Measurements from ENCODE around the gene NCOA7. TPM values are rescaled to one million over a fixed set of nuclear protein-coding genes. Genes with fewer than 3 reads are reported as not detected.

Gene NCOA7
- total RNA-seq, 6 donors from 2014 or later, result 33.5 to 75.6 (median 48.9) TPM

- Histone ChIP-seq H3K4me1 (peaks cover 23 to 57% (median 33%) of the 10 kb centered on the region in 4 donors), H3K36me3 (no peaks in the 10 kb centered on the region), H3K27ac (peak overlapping the region in 1 of 4 donors; percentile 52), H3K4me3 (no peak overlapping the region), H3K27me3 (no peaks in the 10 kb centered on the region), H3K9me3 (no peaks in the 10 kb centered on the region)
- 70 to 73% methylated on average over 5 of the region's 5 CpGs for WGBS, 2 donors
- TF ChIP-seq EP300 (IDR thresholded peaks at IDR 0.05) (no peak), CTCF (IDR thresholded peaks at IDR 0.05) (no peak), POLR2AphosphoS5 (IDR thresholded peaks at IDR 0.05) (no peak), POLR2A (IDR thresholded peaks at IDR 0.05) (no peak)
- ATAC-seq (ENCODE audit: low FRiP score in 2 of 2) (no peak), DNase-seq (no peak)
Measured at GRCh38 chr6:125811259-125811658, 20.5 kb downstream of the NCOA7 start.

- no peaks in the 10 kb centered on the region for H3K36me3 ChIP-seq
- no peak overlapping the region for H3K4me3 ChIP-seq
- no peak for DNase-seq
- peak overlapping the region in 2 of 4 donors; percentile 8 to 26 for H3K27ac ChIP-seq
- H3K27me3 ChIP-seq, result no peaks in the 10 kb centered on the region
- H3K9me3 ChIP-seq, result no peaks in the 10 kb centered on the region
- ATAC-seq (ENCODE audit: low FRiP score in 2 of 2), result peak in 1 of 2 donors; percentile 88
- TF ChIP-seq POLR2AphosphoS5 (IDR thresholded peaks at IDR 0.05), result no peak
- no peak for TF ChIP-seq EP300 (IDR thresholded peaks at IDR 0.05)
- no peak for TF ChIP-seq CTCF (IDR thresholded peaks at IDR 0.05)
- TF ChIP-seq POLR2A (IDR thresholded peaks at IDR 0.05), result no peak
- 76 to 83% methylated on average over 10 of the region's 10 CpGs for WGBS, 2 donors
- peaks cover 23 to 53% (median 35%) of the 10 kb centered on the region in 4 donors for H3K4me1 ChIP-seq
Measured at GRCh38 chr6:125812394-125813292, 21.9 kb downstream of the NCOA7 start.

GRCh38 chr6:125814481-125814880 is 23.7 kb downstream of the NCOA7 start:
- TF ChIP-seq POLR2AphosphoS5 (IDR thresholded peaks at IDR 0.05) (no peak), CTCF (IDR thresholded peaks at IDR 0.05) (no peak), EP300 (IDR thresholded peaks at IDR 0.05) (no peak), POLR2A (IDR thresholded peaks at IDR 0.05) (no peak)
- no peaks in the 10 kb centered on the region for H3K27me3 ChIP-seq
- peak overlapping the region in 2 of 4 donors; percentile 21 to 27 for H3K27ac ChIP-seq
- no peaks in the 10 kb centered on the region for H3K9me3 ChIP-seq
- peaks cover 36 to 64% (median 46%) of the 10 kb centered on the region in 4 donors for H3K4me1 ChIP-seq
- 24 to 37% methylated on average over 4 of the region's 4 CpGs for WGBS, 2 donors
- H3K36me3 ChIP-seq, result no peaks in the 10 kb centered on the region
- no peak for DNase-seq
- ATAC-seq (ENCODE audit: low FRiP score in 2 of 2), result no peak
- H3K4me3 ChIP-seq, result no peak overlapping the region

- DNase-seq, result no peak
- WGBS, 2 donors, result 51 to 56% methylated on average over 5 of the region's 5 CpGs
- Histone ChIP-seq H3K4me3 (peak overlapping the region in 1 of 4 donors; percentile 7), H3K9me3 (no peaks in the 10 kb centered on the region), H3K4me1 (peaks cover 36 to 57% (median 44%) of the 10 kb centered on the region in 4 donors), H3K36me3 (peaks cover 0 to 4% (median 0%) of the 10 kb centered on the region in 4 donors), H3K27ac (peak overlapping the region in 3 of 4 donors; percentile 2 to 27 (median 13)), H3K27me3 (no peaks in the 10 kb centered on the region)
- TF ChIP-seq POLR2AphosphoS5 (IDR thresholded peaks at IDR 0.05), result no peak
- TF ChIP-seq EP300 (IDR thresholded peaks at IDR 0.05), result no peak
- TF ChIP-seq CTCF (IDR thresholded peaks at IDR 0.05), result no peak
- TF ChIP-seq POLR2A (IDR thresholded peaks at IDR 0.05), result no peak
- no peak for ATAC-seq (ENCODE audit: low FRiP score in 2 of 2)
Measured at GRCh38 chr6:125815080-125815910, 24.5 kb downstream of the NCOA7 start.

Measured in upper lobe of left lung (tissue), 6 donors.